GM18873 (cell line): ENCODE data around the gene ACAN.

Source experiments
- ATAC-seq: cut with Tn5 transposase; IDR thresholded peaks from one replicate; pipeline ENCODE4 v1.9.1; 2021; ENCODE audit warnings: mild to moderate bottlenecking, moderate library complexity, moderate number of reproducible peaks; ENCODE audit not compliant: unreplicated experiment, low FRiP score

ACAN gene

GRCh38 chr15:88898736-88899135 is 95.5 kb downstream of the ACAN start:
- no peak for ATAC-seq

GRCh38 chr15:88899251-88899650 is 96.0 kb downstream of the ACAN start:
- ATAC-seq, result no peak

- ATAC-seq, result no peak
Measured at GRCh38 chr15:88900309-88900981, 97.2 kb downstream of the ACAN start.

GRCh38 chr15:88900982-88901418 is 97.8 kb downstream of the ACAN start:
- no peak for ATAC-seq

GRCh38 chr15:88901508-88902220 is 98.4 kb downstream of the ACAN start:
- ATAC-seq, result no peak

GRCh38 chr15:88902221-88902835 is 99.1 kb downstream of the ACAN start:
- ATAC-seq, result no peak

- ATAC-seq, result no peak
Measured at GRCh38 chr15:88902846-88903245, 99.6 kb downstream of the ACAN start.

- no peak for ATAC-seq
Measured at GRCh38 chr15:88904257-88904623, 101.0 kb downstream of the ACAN start.

GRCh38 chr15:88904624-88905327 is 101.5 kb downstream of the ACAN start:
- ATAC-seq, result no peak

GRCh38 chr15:88905576-88905975 is 102.3 kb downstream of the ACAN start:
- no peak for ATAC-seq

- ATAC-seq, result no peak
Measured at GRCh38 chr15:88906130-88906529, 102.9 kb downstream of the ACAN start.

- no peak for ATAC-seq
Measured at GRCh38 chr15:88906551-88906950, 103.3 kb downstream of the ACAN start.

GRCh38 chr15:88907111-88907510 is 103.9 kb downstream of the ACAN start:
- no peak for ATAC-seq

GRCh38 chr15:88908123-88908522 is 104.9 kb downstream of the ACAN start:
- ATAC-seq, result no peak

- ATAC-seq, result no peak
Measured at GRCh38 chr15:88908697-88909621, 105.7 kb downstream of the ACAN start.

- ATAC-seq, result no peak
Measured at GRCh38 chr15:88909956-88910831, 107.0 kb downstream of the ACAN start.

GRCh38 chr15:88911766-88912118 is 108.5 kb downstream of the ACAN start:
- no peak for ATAC-seq

GRCh38 chr15:88912500-88912921 is 109.3 kb downstream of the ACAN start:
- ATAC-seq, result no peak
